H1 (cell line): ENCODE data around the gene CFAP92.
A peak's percentile ranks its signal among the peaks of the same experiment; 100 is the strongest.

Experiments used
- CHD2 ChIP-seq: IDR thresholded peaks from 2 replicates; pipeline ENCODE4 v1.6.1; 2012; ENCODE audit warnings: low read length, improper control_type of control experiment
- EP300 ChIP-seq, 2 experiments: IDR thresholded peaks; 1 replicate in 1 of 2; 2 replicates in 1 of 2; pipeline ENCODE4 v1.6.1; 2011 to 2012; ENCODE audit warnings: low read depth in 2 of 2, low read length in 2 of 2, mild to moderate bottlenecking in 2 of 2, borderline replicate concordance in 1 of 2, inconsistent platforms in 1 of 2, moderate library complexity in 1 of 2
- EZH2 ChIP-seq: fragments of 200-600 bp; sonication (generic); IDR thresholded peaks from 2 replicates; pipeline ENCODE4 v1.7.1; 2012; ENCODE audit warnings: low read depth, mild to moderate bottlenecking, moderate library complexity, low read length, inconsistent platforms; ENCODE audit not compliant: severe bottlenecking
- KDM1A ChIP-seq: fragments of 200-600, 300-600 bp; sonication (generic); IDR thresholded peaks from 2 replicates; pipeline ENCODE4 v1.7.1; 2016; ENCODE audit warnings: mild to moderate bottlenecking, low read length, borderline replicate concordance
- MAFK ChIP-seq: IDR thresholded peaks from 2 replicates; pipeline ENCODE4 v1.6.1; 2012; ENCODE audit warnings: low read depth, mild to moderate bottlenecking, improper control_type of control experiment, low read length
- NRF1 ChIP-seq: IDR thresholded peaks from 2 replicates; pipeline ENCODE4 v1.6.1; 2011; ENCODE audit warnings: mild to moderate bottlenecking, low read depth, low read length, improper control_type of control experiment
- POLR2A ChIP-seq, 2 experiments: IDR thresholded peaks; 1 replicate in 1 of 2; 2 replicates in 1 of 2; pipeline ENCODE4 v1.6.1; 2011; ENCODE audit warnings: low read depth in 2 of 2, low read length in 2 of 2, mild to moderate bottlenecking in 2 of 2; ENCODE audit errors: control extremely low read depth in 1 of 2
- POLR2AphosphoS5 ChIP-seq: IDR thresholded peaks from 2 replicates; pipeline ENCODE4 v1.6.1; 2011; ENCODE audit warnings: low read depth, low read length
- SP2 ChIP-seq: IDR thresholded peaks from 2 replicates; pipeline ENCODE4 v1.6.1; 2012; ENCODE audit warnings: mild to moderate bottlenecking, low read length, inconsistent platforms
- SUZ12 ChIP-seq: fragments of 200-600 bp; sonication (generic); IDR thresholded peaks from 2 replicates; pipeline ENCODE4 v1.6.1; 2012; ENCODE audit warnings: mild to moderate bottlenecking, inconsistent platforms, low read length, moderate library complexity, mixed read lengths
- TCF12 ChIP-seq: IDR thresholded peaks from 2 replicates; pipeline ENCODE4 v1.6.1; 2011; ENCODE audit warnings: low read depth, mild to moderate bottlenecking, low read length
- TF ChIP-seq, protein P1 (sequence below), 3 experiments: IDR thresholded peaks; 1 replicate in 2 of 3; 2 replicates in 1 of 3; pipeline versions ENCODE4 v1.5.1 to v1.6.1; 2011; ENCODE audit warnings: low read length in 3 of 3, mild to moderate bottlenecking in 3 of 3, inconsistent platforms in 2 of 3, low read depth in 1 of 3, moderate library complexity in 1 of 3; ENCODE audit not compliant: insufficient read depth in 1 of 3; ENCODE audit errors: control extremely low read depth in 1 of 3
- TF ChIP-seq, protein P2 (sequence below): IDR thresholded peaks from 2 replicates; pipeline ENCODE4 v1.6.1; 2011; ENCODE audit warnings: low read length, improper control_type of control experiment
- TF ChIP-seq, protein P3 (sequence below): IDR thresholded peaks from 2 replicates; pipeline ENCODE4 v1.6.1; 2012; ENCODE audit warnings: inconsistent platforms

DNA sequence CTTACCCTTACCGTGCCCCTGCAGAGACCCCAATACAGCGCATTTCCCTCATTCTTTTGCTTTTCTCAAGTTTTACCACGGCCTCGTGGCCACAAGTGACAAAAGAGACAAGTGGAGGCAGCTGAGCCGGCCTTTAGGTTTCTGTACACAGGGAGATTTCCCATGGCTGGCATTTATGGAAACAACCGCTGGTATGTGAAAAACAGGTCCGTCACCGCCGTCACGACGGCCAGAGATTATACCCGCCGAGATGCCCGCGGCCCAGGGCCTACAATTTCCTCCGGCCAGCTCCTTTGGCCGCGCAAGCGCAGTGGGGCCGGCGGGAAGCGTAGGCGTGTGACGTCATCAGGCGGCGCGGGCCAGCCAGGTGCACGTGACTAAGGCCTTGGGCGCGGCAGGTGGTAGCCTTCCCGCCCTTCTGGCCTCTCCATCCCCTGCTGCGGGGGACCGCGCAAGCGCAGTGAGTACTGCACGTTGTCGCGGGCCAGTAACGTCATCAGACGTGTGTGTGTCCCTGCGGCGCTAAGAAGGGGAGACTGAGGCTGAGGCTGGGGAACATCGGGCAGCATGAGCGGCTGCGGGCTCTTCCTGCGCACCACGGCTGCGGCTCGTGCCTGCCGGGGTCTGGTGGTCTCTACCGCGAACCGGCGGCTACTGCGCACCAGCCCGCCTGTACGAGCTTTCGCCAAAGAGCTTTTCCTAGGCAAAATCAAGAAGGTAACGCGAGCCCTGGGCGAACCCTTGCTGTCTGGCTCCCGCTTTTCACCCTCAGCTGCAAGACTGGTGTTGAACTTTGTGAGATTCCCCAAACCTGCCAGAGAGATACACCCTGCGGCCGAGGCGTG lies 114.5 kb downstream of the CFAP92 start, which contains the start of gene ACAD9:
- TF ChIP-seq NRF1 (peak; percentile 83), TCF12 (peak; percentile 83; the same call in 1 of the 2 replicates), POLR2AphosphoS5 (peak; percentile 99), POLR2A (IDR thresholded peaks at IDR 0.05; ENCODE audit: control extremely low read depth in 1 of 2, low read depth in 2 of 2, low read length in 2 of 2) (peak; percentile 91 to 97), MAFK (no peak; the same call in 1 of the 2 replicates), CHD2 (no peak; the same call in 1 of the 2 replicates), EP300 (IDR thresholded peaks at IDR 0.05; ENCODE audit: borderline replicate concordance in 1 of 2, low read depth in 2 of 2, low read length in 2 of 2) (peak in 1 of 2 experiments; percentile 53; a peak in 1 of 3 replicates), EZH2 (no peak), SUZ12 (no peak), SP2 (no peak), KDM1A (no peak)
- TF ChIP-seq, protein P1, sequence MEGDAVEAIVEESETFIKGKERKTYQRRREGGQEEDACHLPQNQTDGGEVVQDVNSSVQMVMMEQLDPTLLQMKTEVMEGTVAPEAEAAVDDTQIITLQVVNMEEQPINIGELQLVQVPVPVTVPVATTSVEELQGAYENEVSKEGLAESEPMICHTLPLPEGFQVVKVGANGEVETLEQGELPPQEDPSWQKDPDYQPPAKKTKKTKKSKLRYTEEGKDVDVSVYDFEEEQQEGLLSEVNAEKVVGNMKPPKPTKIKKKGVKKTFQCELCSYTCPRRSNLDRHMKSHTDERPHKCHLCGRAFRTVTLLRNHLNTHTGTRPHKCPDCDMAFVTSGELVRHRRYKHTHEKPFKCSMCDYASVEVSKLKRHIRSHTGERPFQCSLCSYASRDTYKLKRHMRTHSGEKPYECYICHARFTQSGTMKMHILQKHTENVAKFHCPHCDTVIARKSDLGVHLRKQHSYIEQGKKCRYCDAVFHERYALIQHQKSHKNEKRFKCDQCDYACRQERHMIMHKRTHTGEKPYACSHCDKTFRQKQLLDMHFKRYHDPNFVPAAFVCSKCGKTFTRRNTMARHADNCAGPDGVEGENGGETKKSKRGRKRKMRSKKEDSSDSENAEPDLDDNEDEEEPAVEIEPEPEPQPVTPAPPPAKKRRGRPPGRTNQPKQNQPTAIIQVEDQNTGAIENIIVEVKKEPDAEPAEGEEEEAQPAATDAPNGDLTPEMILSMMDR (IDR thresholded peaks at IDR 0.05; ENCODE audit: control extremely low read depth in 1 of 3, insufficient read depth in 1 of 3, low read depth in 1 of 3, low read length in 3 of 3): no peak
- TF ChIP-seq, protein P2, sequence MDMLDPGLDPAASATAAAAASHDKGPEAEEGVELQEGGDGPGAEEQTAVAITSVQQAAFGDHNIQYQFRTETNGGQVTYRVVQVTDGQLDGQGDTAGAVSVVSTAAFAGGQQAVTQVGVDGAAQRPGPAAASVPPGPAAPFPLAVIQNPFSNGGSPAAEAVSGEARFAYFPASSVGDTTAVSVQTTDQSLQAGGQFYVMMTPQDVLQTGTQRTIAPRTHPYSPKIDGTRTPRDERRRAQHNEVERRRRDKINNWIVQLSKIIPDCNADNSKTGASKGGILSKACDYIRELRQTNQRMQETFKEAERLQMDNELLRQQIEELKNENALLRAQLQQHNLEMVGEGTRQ: peak; percentile 98
- TF ChIP-seq, protein P3, sequence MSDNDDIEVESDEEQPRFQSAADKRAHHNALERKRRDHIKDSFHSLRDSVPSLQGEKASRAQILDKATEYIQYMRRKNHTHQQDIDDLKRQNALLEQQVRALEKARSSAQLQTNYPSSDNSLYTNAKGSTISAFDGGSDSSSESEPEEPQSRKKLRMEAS: peak; percentile 100
